Uterus (tissue), 4 donors: ENCODE data around the gene ITIH4. TPM values are rescaled to one million over a fixed set of nuclear protein-coding genes. Genes with fewer than 3 reads are reported as not detected.

Experiments used
- DNase-seq, 2 donors: peaks; one replicate each; pipeline ENCODE4 v3.0.0-alpha.2; 2019 to 2020
- H3K27ac ChIP-seq, 2 donors: fragments of 200-600 bp; sonication (generic); 1 replicate in 1 of 2; 2 replicates in 1 of 2; pipeline ENCODE4 v1.5.1; 2016 to 2018
- H3K27me3 ChIP-seq, 2 donors: fragments of 200-600 bp; sonication (generic); one replicate each; pipeline ENCODE4 v1.5.1; 2018 to 2019; ENCODE audit warnings: control low read depth in 1 of 2
- H3K36me3 ChIP-seq, 2 donors: fragments of 200-600 bp; sonication (generic); one replicate each; pipeline ENCODE4 v1.5.1; 2019; ENCODE audit warnings: control low read depth in 1 of 2
- H3K4me1 ChIP-seq, 2 donors: fragments of 200-600 bp; sonication (generic); one replicate each; pipeline ENCODE4 v1.5.1; 2018 to 2019; ENCODE audit warnings: control low read depth in 1 of 2
- H3K4me3 ChIP-seq, 2 donors: fragments of 200-600 bp; sonication (generic); 1 replicate in 1 of 2; 2 replicates in 1 of 2; pipeline ENCODE4 v1.5.1; 2018 to 2019; ENCODE audit warnings: mild to moderate bottlenecking in 1 of 2
- H3K9me3 ChIP-seq, 2 donors: fragments of 200-600 bp; sonication (generic); one replicate each; pipeline ENCODE4 v1.5.1; 2019; ENCODE audit warnings: control low read depth in 1 of 2
- CTCF ChIP-seq, 4 experiments: fragments of 200-600 bp in 2 of 4; fragments of 450-650 bp in 2 of 4; sonication (generic) in 2 of 4; IDR thresholded peaks; one replicate each; pipeline ENCODE4 v1.5.1; 2016 to 2019; ENCODE audit warnings: antibody characterized with exemption in 4 of 4, mild to moderate bottlenecking in 2 of 4, moderate library complexity in 1 of 4
- POLR2A ChIP-seq, 2 donors: fragments of 450-650 bp; IDR thresholded peaks; one replicate each; pipeline ENCODE4 v1.6.1; 2016; ENCODE audit warnings: antibody characterized with exemption in 2 of 2, mild to moderate bottlenecking in 1 of 2, moderate library complexity in 1 of 2
- intact Hi-C: fragments of 100-400 bp; cut with DNase I; formaldehyde crosslinking; loops from one replicate; pipeline ENCODE4 v1.15.1; 2023; ENCODE audit warnings: low total_unique reads
- total RNA-seq, 4 donors: library from RNA; depleted of rRNA in 3 of 4; stranded (reverse); fragments of >200 nt in 3 of 4; gene quantifications; one replicate each; pipeline versions ENCODE4 v1.1.0 to v1.2.4, GENCODE V29; 2014 to 2023
- donor health status: DM: yes; HTN: yes; CAD: no.

ITIH4 gene
- total RNA-seq, 4 donors from 2014 or later: 0.26 to 8.7 (median 6.9) TPM

GRCh38 chr3:52851348-52851747 is 20.9 kb upstream of the ITIH4 start:
- Histone ChIP-seq H3K36me3 (no peaks in the 10 kb centered on the region), H3K27me3 (no peaks in the 10 kb centered on the region), H3K4me1 (peaks cover 0 to 2% of the 10 kb centered on the region in 2 donors), H3K27ac (no peak overlapping the region), H3K4me3 (no peak overlapping the region), H3K9me3 (no peaks in the 10 kb centered on the region)
- TF ChIP-seq CTCF (IDR thresholded peaks at IDR 0.05): peak in 3 of 4 experiments; percentile 30 to 56 (median 38)
- TF ChIP-seq POLR2A (IDR thresholded peaks at IDR 0.05): no peak
- no peak for DNase-seq
- intact Hi-C loops: no loop called here

GRCh38 chr3:52849656-52850055 is 19.2 kb upstream of the ITIH4 start:
- intact Hi-C loops: no loop called here
- TF ChIP-seq POLR2A (IDR thresholded peaks at IDR 0.05): no peak
- TF ChIP-seq CTCF (IDR thresholded peaks at IDR 0.05): no peak
- no peak overlapping the region for H3K27ac ChIP-seq

GRCh38 chr3:52848617-52849016 is 18.1 kb upstream of the ITIH4 start:
- Histone ChIP-seq H3K36me3 (no peaks in the 10 kb centered on the region), H3K27me3 (no peaks in the 10 kb centered on the region), H3K4me3 (no peak overlapping the region), H3K27ac (peak overlapping the region in 1 of 2 donors; percentile 47), H3K9me3 (no peaks in the 10 kb centered on the region), H3K4me1 (peaks cover 0 to 6% of the 10 kb centered on the region in 2 donors)
- intact Hi-C loops: no loop called here
- no peak for DNase-seq
- TF ChIP-seq CTCF (IDR thresholded peaks at IDR 0.05) (no peak), POLR2A (IDR thresholded peaks at IDR 0.05) (no peak)

More at GRCh38 chr3:52849656-52850055, 19.2 kb upstream of the ITIH4 start:
- Histone ChIP-seq H3K4me1 (peaks cover 0 to 6% of the 10 kb centered on the region in 2 donors), H3K27me3 (no peaks in the 10 kb centered on the region), H3K9me3 (no peaks in the 10 kb centered on the region), H3K36me3 (no peaks in the 10 kb centered on the region), H3K4me3 (no peak overlapping the region)
- no peak for DNase-seq

- Histone ChIP-seq H3K36me3 (no peaks in the 10 kb centered on the region), H3K4me3 (no peak overlapping the region), H3K27me3 (no peaks in the 10 kb centered on the region), H3K9me3 (no peaks in the 10 kb centered on the region), H3K4me1 (peaks cover 0 to 6% of the 10 kb centered on the region in 2 donors), H3K27ac (no peak overlapping the region)
- no peak for DNase-seq
- no peak for TF ChIP-seq CTCF (IDR thresholded peaks at IDR 0.05)
- TF ChIP-seq POLR2A (IDR thresholded peaks at IDR 0.05): no peak
- intact Hi-C loops: no loop called here
Observed at GRCh38 chr3:52847726-52848125, 17.3 kb upstream of the ITIH4 start.

- no peaks in the 10 kb centered on the region for H3K36me3 ChIP-seq
- H3K4me3 ChIP-seq: no peak overlapping the region
Observed at GRCh38 chr3:52847241-52847640, 16.8 kb upstream of the ITIH4 start.

More at GRCh38 chr3:52847241-52847640, 16.8 kb upstream of the ITIH4 start:
- peak overlapping the region in 1 of 2 donors; percentile 79 for H3K27ac ChIP-seq
- intact Hi-C loops: no loop called here
- DNase-seq: no peak
- TF ChIP-seq CTCF (IDR thresholded peaks at IDR 0.05): no peak
- no peaks in the 10 kb centered on the region for H3K9me3 ChIP-seq
- no peaks in the 10 kb centered on the region for H3K27me3 ChIP-seq
- peaks cover 0 to 6% of the 10 kb centered on the region in 2 donors for H3K4me1 ChIP-seq
